Measurements from ENCODE around the gene SDR9C7. TPM values are rescaled to one million over a fixed set of nuclear protein-coding genes. Genes with fewer than 3 reads are reported as not detected.

SDR9C7 gene
- polyA plus RNA-seq, 1 donor from 2014 or later, result 0.63 TPM

- H3K9ac ChIP-seq (ENCODE audit: low read length), result no peak overlapping the region
- no peaks in the 10 kb centered on the region for H3K27me3 ChIP-seq (ENCODE audit: insufficient read depth, low read depth, low read length)
- no peak overlapping the region for H3K4me2 ChIP-seq (ENCODE audit: low read length)
- no peaks in the 10 kb centered on the region for H3K9me2 ChIP-seq (ENCODE audit: insufficient read depth, low read length)
- H4K20me1 ChIP-seq (ENCODE audit: insufficient read depth), result no peaks in the 10 kb centered on the region
- H3K36me3 ChIP-seq (ENCODE audit: insufficient read depth, low read length), result no peaks in the 10 kb centered on the region
- no peak overlapping the region for H3K4me3 ChIP-seq (ENCODE audit: low read length)
- no peaks in the 10 kb centered on the region for H3K79me2 ChIP-seq (replicated peaks; ENCODE audit: insufficient read depth, low read length)
- H3K9me3 ChIP-seq (ENCODE audit: low read length), result no peaks in the 10 kb centered on the region
- H3F3A ChIP-seq (ENCODE audit: insufficient read depth, low read length, poor library complexity, severe bottlenecking), result no peaks in the 10 kb centered on the region
- TF ChIP-seq RAD21 (conservative IDR thresholded peaks at IDR 0.05), result no peak
- no peak for TF ChIP-seq REST (IDR thresholded peaks at IDR 0.05; ENCODE audit: borderline replicate concordance)
- TF ChIP-seq TAF1 (IDR thresholded peaks at IDR 0.05; ENCODE audit: low read depth), result no peak
- no peak for TF ChIP-seq EP300 (conservative IDR thresholded peaks at IDR 0.05; ENCODE audit: poor library complexity, severe bottlenecking)
- no peak for TF ChIP-seq CTCF (IDR thresholded peaks at IDR 0.05; ENCODE audit: poor library complexity, severe bottlenecking)
- no peak overlapping the region for H3K27ac ChIP-seq (ENCODE audit: low read length)
- no peak overlapping the region for H2AFZ ChIP-seq (ENCODE audit: low read depth, low read length)
Measured at GRCh38 chr12:56935157-56935556, 949 bp upstream of the SDR9C7 start.

GRCh38 chr12:56932867-56933266, 1.3 kb downstream of the SDR9C7 start:
- Histone ChIP-seq H3K9me2 (ENCODE audit: insufficient read depth, low read length) (no peaks in the 10 kb centered on the region), H3K4me3 (ENCODE audit: low read length) (no peak overlapping the region), H3K27ac (ENCODE audit: low read length) (no peak overlapping the region), H3K27me3 (ENCODE audit: insufficient read depth, low read depth, low read length) (no peaks in the 10 kb centered on the region), H3K4me2 (ENCODE audit: low read length) (no peak overlapping the region), H4K20me1 (ENCODE audit: insufficient read depth) (no peaks in the 10 kb centered on the region), H3K9me3 (ENCODE audit: low read length) (no peaks in the 10 kb centered on the region), H3K9ac (ENCODE audit: low read length) (no peak overlapping the region), H2AFZ (ENCODE audit: low read depth, low read length) (no peak overlapping the region), H3K79me2 (replicated peaks; ENCODE audit: insufficient read depth, low read length) (no peaks in the 10 kb centered on the region), H3K36me3 (ENCODE audit: insufficient read depth, low read length) (no peaks in the 10 kb centered on the region), H3F3A (ENCODE audit: insufficient read depth, low read length, poor library complexity, severe bottlenecking) (no peaks in the 10 kb centered on the region)
- no peak for TF ChIP-seq MXI1 (conservative IDR thresholded peaks at IDR 0.05; ENCODE audit: poor library complexity, severe bottlenecking)
- TF ChIP-seq SMC3 (conservative IDR thresholded peaks at IDR 0.05; ENCODE audit: poor library complexity), result no peak
- no peak for TF ChIP-seq CTCF (IDR thresholded peaks at IDR 0.05; ENCODE audit: poor library complexity, severe bottlenecking)
- TF ChIP-seq EZH2 (IDR thresholded peaks at IDR 0.05; ENCODE audit: borderline replicate concordance, insufficient read depth, low read length, poor library complexity, severe bottlenecking), result no peak
- TF ChIP-seq TAF1 (IDR thresholded peaks at IDR 0.05; ENCODE audit: low read depth), result no peak
- no peak for TF ChIP-seq RAD21 (conservative IDR thresholded peaks at IDR 0.05)
- TF ChIP-seq REST (IDR thresholded peaks at IDR 0.05; ENCODE audit: borderline replicate concordance), result no peak
- TF ChIP-seq EP300 (conservative IDR thresholded peaks at IDR 0.05; ENCODE audit: poor library complexity, severe bottlenecking), result no peak
- no peak for TF ChIP-seq POLR2AphosphoS5 (IDR thresholded peaks at IDR 0.05)

All from neural cell (in vitro differentiated cells).